RWPE2 (cell line): ENCODE results near the gene RAD23A.
A peak's percentile ranks its signal among the peaks of the same experiment; 100 is the strongest.

Experiments used
- ATAC-seq: fragments of 200-7000 bp; cut with Tn5 transposase; 3 replicates; pipeline ENCODE4 v1.9.1; 2021; ENCODE audit warnings: low read depth
- DNase-seq: peaks from one replicate; pipeline ENCODE4 v3.0.0-alpha.2; 2020; ENCODE audit warnings: low spot score
- H3K27ac ChIP-seq: fragments of 450-650 bp; 2 replicates; pipeline ENCODE4 v1.5.1; 2017; ENCODE audit warnings: mild to moderate bottlenecking; ENCODE audit not compliant: poor library complexity, severe bottlenecking
- H3K27me3 ChIP-seq: fragments of 250-450 bp; sonication (Bioruptor Pico); 2 replicates; pipeline ENCODE4 v1.5.1; 2021; ENCODE audit warnings: mild to moderate bottlenecking, moderate library complexity; ENCODE audit not compliant: insufficient read depth, poor library complexity, severe bottlenecking
- H3K36me3 ChIP-seq: fragments of 250-450 bp; sonication (Bioruptor Pico); 2 replicates; pipeline ENCODE4 v1.5.1; 2020; ENCODE audit warnings: low read depth, mild to moderate bottlenecking, moderate library complexity
- H3K4me1 ChIP-seq: fragments of 250-450 bp; sonication (Bioruptor Pico); 2 replicates; pipeline ENCODE4 v1.5.1; 2021; ENCODE audit warnings: mild to moderate bottlenecking, moderate library complexity; ENCODE audit not compliant: insufficient read depth, poor library complexity, severe bottlenecking
- H3K4me3 ChIP-seq: fragments of 250-450 bp; sonication (Bioruptor Pico); 2 replicates; pipeline ENCODE4 v1.5.1; 2021; ENCODE audit warnings: mild to moderate bottlenecking, moderate library complexity; ENCODE audit not compliant: severe bottlenecking
- H3K9me3 ChIP-seq: fragments of 250-450 bp; sonication (Bioruptor Pico); 2 replicates; pipeline ENCODE4 v1.5.1; 2021; ENCODE audit warnings: mild to moderate bottlenecking, moderate library complexity; ENCODE audit not compliant: severe bottlenecking
- TF ChIP-seq, protein P1 (sequence below): fragments of 450-650 bp; IDR thresholded peaks from one replicate; pipeline ENCODE4 v1.5.1; 2017; ENCODE audit warnings: mild to moderate bottlenecking, moderate library complexity; ENCODE audit not compliant: poor library complexity, severe bottlenecking

RAD23A gene

DNA sequence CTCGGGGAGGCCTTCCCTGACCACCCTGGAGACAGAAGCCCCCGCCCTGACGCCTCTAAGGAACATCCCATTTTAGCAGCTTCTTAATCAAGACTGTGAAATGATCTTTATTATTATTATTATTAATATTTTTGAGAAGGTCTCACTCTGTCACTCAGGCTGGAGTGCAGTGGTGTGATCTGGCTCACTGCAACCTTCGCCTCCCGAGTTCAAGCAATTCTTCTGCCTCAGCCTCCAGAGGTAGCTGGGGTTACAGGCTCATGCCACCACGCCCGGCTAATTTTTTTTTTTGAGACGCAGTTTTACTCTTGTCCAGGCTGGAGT, 20.1 kb downstream of the RAD23A start:
- no peaks in the 10 kb centered on the region for H3K9me3 ChIP-seq
- no peak for DNase-seq
- no peaks in the 10 kb centered on the region for H3K27me3 ChIP-seq
- no peaks in the 10 kb centered on the region for H3K36me3 ChIP-seq
- peaks cover 7% of the 10 kb centered on the region for H3K4me1 ChIP-seq
- peak overlapping the region; percentile 21 for H3K4me3 ChIP-seq
- H3K27ac ChIP-seq = peak overlapping the region; percentile 8
- TF ChIP-seq, protein P1, sequence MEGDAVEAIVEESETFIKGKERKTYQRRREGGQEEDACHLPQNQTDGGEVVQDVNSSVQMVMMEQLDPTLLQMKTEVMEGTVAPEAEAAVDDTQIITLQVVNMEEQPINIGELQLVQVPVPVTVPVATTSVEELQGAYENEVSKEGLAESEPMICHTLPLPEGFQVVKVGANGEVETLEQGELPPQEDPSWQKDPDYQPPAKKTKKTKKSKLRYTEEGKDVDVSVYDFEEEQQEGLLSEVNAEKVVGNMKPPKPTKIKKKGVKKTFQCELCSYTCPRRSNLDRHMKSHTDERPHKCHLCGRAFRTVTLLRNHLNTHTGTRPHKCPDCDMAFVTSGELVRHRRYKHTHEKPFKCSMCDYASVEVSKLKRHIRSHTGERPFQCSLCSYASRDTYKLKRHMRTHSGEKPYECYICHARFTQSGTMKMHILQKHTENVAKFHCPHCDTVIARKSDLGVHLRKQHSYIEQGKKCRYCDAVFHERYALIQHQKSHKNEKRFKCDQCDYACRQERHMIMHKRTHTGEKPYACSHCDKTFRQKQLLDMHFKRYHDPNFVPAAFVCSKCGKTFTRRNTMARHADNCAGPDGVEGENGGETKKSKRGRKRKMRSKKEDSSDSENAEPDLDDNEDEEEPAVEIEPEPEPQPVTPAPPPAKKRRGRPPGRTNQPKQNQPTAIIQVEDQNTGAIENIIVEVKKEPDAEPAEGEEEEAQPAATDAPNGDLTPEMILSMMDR = no peak
- no peak for ATAC-seq

DNA sequence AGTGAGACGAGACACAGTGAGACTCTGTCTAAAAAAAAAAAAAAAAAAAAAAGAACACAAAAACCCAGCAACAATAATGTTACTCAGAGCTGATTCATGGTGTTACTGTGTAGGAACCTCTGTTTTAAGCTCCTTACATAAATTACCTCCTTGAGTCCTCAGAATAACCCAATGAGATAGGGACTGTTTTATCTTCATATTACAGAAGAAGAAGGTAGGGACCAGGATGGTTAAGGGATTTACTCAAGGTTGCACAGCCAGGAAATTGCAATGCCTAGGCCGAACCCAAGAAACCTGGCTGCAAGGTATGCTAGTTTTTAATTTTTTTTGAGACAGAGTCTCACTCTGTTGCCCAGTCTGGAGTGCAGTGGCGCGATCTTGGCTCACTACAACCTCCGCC, 22.2 kb downstream of the RAD23A start:
- DNase-seq (no peak), ATAC-seq (no peak)
- Histone ChIP-seq H3K36me3 (no peaks in the 10 kb centered on the region), H3K4me3 (no peak overlapping the region), H3K27me3 (no peaks in the 10 kb centered on the region), H3K9me3 (no peaks in the 10 kb centered on the region), H3K27ac (no peak overlapping the region), H3K4me1 (peaks cover 7% of the 10 kb centered on the region)
- TF ChIP-seq, protein P1 = no peak

DNA sequence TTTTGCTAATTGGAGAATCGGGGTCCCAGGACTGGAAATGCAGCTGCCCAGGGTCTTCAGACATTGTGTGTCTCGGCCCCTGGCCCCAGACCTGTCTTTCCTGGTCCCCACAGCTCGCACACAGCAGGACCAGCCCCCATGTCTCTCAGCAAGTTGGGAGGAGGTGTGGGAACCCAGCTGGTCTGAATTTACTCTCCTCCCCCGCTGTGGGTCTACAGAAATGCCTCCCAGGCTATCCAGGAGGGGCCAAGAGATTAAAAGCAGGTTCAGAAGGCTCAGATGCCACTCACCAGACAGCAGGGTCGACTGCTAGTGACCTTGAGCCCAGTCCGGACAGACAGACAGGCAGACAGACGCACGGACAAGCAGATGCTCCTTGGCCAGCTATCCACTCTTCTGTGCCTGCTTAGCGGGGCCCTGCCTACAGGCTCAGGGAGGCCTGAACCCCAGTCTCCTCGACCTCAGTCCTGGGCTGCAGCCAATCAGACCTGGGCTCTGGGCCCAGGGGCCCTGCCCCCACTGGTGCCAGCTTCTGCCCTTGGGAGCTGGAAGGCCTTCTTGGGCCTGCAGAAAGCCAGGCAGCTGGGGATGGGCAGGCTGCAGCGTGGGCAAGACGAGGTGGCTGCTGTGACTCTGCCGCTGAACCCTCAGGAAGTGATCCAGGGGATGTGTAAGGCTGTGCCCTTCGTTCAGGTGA, 23.8 kb downstream of the RAD23A start, which contains the start of gene DAND5:
Gene DAND5 (plus strand): TSS at position 285 of the 697 bp plus-strand sequence. CDS start 85 bp downstream, at position 370.
- no peak for DNase-seq
- H3K9me3 ChIP-seq = no peaks in the 10 kb centered on the region
- H3K27me3 ChIP-seq = no peaks in the 10 kb centered on the region
- H3K4me3 ChIP-seq = no peak within 1 kb of the TSS
- TF ChIP-seq, protein P1 = no peak
- no peak for ATAC-seq
- H3K27ac ChIP-seq = no peak within 1 kb of the TSS
- peaks cover 7% of the 10 kb centered on the region for H3K4me1 ChIP-seq
- H3K36me3 ChIP-seq = no peaks in the 10 kb centered on the region

DNA sequence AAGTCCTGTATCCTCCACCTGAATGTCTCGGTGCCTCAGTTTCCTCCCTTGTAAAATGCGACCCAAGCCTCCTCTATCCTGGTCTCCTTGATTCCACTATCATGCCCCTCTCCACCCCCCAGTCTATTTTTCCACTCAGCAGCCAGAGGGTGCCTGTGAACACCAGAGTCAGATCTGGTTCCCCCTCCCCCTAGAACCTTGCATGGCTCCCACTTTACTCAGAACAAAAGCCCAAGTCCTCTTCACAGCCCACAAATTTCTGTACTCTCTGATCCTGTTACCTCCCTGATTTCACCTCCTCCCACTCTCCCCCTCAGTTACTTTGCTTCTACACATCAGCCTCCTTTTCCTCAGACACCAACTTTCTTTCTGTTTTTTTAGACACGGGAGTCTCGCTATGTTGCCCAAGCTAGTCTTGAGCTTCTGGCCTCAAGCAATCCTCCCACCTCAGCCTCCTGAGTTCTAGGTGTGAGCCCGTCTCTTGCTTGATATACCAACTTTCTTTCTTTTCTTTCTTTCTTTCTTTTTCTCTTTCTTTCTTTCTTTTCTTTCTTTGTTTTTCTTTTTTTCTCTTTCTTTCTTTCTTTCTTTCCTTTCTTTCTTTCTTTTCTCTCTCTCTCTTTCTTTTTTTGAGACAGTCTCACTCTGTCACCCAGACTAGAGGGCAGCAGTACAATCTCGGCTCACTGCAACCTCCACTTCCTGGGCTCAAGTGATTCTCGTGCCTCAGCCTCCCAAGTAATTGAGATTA, 24.6 kb downstream of the RAD23A start:
- Histone ChIP-seq H3K36me3 (no peaks in the 10 kb centered on the region), H3K4me1 (peaks cover 5% of the 10 kb centered on the region), H3K4me3 (no peak overlapping the region), H3K27ac (no peak overlapping the region), H3K27me3 (no peaks in the 10 kb centered on the region), H3K9me3 (no peaks in the 10 kb centered on the region)
- ATAC-seq = no peak
- TF ChIP-seq, protein P1 = no peak
- no peak for DNase-seq

DNA sequence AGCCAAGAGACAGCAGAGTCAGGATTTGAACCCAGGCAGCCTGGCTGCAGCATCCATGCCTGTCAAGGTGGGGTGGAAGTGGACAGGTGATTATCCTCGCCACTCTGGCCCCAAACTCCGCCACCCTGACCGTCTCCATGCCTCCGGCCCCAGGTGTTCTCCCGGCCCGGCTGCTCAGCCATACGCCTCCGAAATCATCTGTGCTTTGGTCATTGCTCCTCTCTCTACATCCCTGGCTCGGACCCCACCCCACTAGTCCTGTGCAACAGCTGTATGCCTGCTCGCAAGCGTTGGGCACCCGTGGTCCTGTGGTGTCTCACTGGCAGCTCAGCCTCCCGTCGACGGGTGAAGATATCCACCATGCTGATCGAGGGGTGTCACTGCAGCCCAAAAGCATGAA, 27.6 kb downstream of the RAD23A start:
- H3K9me3 ChIP-seq = no peaks in the 10 kb centered on the region
- H3K4me1 ChIP-seq = no peaks in the 10 kb centered on the region
- no peaks in the 10 kb centered on the region for H3K27me3 ChIP-seq
- no peaks in the 10 kb centered on the region for H3K36me3 ChIP-seq
- no peak overlapping the region for H3K27ac ChIP-seq
- ATAC-seq (no peak), DNase-seq (no peak)
- TF ChIP-seq, protein P1 = no peak
- no peak overlapping the region for H3K4me3 ChIP-seq
